ENCODE results near the gene SLC26A9.

The SLC26A9 gene

DNA sequence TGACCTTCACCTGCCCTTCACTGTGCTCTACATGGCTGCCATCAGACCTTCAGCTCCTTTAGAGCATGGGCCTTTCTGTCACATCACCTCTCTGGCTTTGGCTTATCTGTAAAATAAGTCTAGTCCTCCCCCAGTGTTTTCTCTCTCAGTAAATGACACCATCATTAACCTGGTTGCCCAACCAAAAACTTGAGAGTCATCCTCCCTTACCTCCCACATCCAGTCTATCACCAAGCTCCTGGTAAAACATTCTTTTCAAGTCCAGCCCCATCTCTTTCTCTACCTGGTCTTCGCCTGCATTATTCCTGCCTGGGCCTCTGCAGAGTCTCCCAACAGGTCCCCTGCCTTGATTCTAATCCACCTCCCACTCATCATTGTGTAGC lies 13.1 kb downstream of the SLC26A9 start:
- H3K9ac ChIP-seq (ENCODE audit: low read length): no peak overlapping the region
- no peaks in the 10 kb centered on the region for H3K9me3 ChIP-seq (replicated peaks; ENCODE audit: insufficient read depth, low read length)
- H3K79me2 ChIP-seq (ENCODE audit: low read length): no peaks in the 10 kb centered on the region
- no peak overlapping the region for H3K4me2 ChIP-seq (ENCODE audit: low read depth, low read length)
- H3K36me3 ChIP-seq (replicated peaks; ENCODE audit: insufficient read depth, low read length): no peaks in the 10 kb centered on the region
- H3F3A ChIP-seq (ENCODE audit: insufficient read depth, low read length): no peaks in the 10 kb centered on the region
- H3K9me2 ChIP-seq (replicated peaks; ENCODE audit: insufficient read depth, low read length): no peaks in the 10 kb centered on the region
- 0 out of 2 replicates have a peak, but pooled peaks cover 4% of the 10 kb centered on the region for H3K27me3 ChIP-seq (replicated peaks; ENCODE audit: insufficient read depth, low read length)
- no peaks in the 10 kb centered on the region for H4K20me1 ChIP-seq (ENCODE audit: insufficient read depth, low read length)
- no peak overlapping the region for H2AFZ ChIP-seq (ENCODE audit: low read length)
- no peak overlapping the region for H3K4me3 ChIP-seq (ENCODE audit: low read length)
- no peaks in the 10 kb centered on the region for H3K4me1 ChIP-seq (ENCODE audit: low read length)
- no peak for DNase-seq
- H3K27ac ChIP-seq (ENCODE audit: low read length): no peak overlapping the region
- no peak for TF ChIP-seq EZH2 (optimal IDR thresholded peaks at IDR 0.05; ENCODE audit: low read depth, low read length)
- TF ChIP-seq, protein P1, sequence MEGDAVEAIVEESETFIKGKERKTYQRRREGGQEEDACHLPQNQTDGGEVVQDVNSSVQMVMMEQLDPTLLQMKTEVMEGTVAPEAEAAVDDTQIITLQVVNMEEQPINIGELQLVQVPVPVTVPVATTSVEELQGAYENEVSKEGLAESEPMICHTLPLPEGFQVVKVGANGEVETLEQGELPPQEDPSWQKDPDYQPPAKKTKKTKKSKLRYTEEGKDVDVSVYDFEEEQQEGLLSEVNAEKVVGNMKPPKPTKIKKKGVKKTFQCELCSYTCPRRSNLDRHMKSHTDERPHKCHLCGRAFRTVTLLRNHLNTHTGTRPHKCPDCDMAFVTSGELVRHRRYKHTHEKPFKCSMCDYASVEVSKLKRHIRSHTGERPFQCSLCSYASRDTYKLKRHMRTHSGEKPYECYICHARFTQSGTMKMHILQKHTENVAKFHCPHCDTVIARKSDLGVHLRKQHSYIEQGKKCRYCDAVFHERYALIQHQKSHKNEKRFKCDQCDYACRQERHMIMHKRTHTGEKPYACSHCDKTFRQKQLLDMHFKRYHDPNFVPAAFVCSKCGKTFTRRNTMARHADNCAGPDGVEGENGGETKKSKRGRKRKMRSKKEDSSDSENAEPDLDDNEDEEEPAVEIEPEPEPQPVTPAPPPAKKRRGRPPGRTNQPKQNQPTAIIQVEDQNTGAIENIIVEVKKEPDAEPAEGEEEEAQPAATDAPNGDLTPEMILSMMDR (IDR thresholded peaks at IDR 0.05; ENCODE audit: low read length): no peak
- TF ChIP-seq EZH2phosphoT487 (IDR thresholded peaks at IDR 0.05; ENCODE audit: low read length): no peak

DNA sequence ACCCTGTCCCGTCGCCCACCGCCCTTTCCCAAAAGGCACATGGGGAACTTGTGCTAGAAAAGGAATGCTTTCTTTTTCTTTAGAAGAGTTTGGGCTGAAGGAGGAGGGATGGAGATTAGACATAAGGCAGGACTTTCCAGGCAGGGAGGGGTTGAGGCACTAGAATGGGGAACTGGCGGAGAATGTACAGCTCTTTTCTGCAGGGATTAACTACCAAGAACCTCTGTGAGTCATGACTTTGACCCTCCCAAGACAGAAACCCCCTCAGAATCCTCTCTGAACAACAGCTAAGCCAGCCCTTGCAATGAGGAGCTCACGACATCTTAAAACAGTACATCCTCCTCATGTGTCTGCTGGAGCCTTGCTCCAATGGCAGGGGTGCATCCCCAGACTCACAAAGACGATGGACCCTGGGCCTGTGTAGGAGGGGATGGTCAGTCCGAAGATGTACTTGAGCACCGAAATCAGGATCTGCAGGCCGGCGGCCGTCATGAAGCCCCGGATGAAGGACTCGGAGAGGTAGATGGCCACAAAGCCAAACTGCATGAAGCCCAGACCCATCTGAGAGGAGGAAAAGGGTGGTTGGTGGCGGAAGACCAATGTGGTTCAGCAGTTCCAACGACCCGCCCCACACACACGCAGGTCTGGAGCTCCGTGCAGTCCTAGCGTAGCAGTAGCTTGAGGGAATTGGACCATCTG lies 13.6 kb downstream of the SLC26A9 start:
- TF ChIP-seq, protein P1 (IDR thresholded peaks at IDR 0.05; ENCODE audit: low read length): no peak
- TF ChIP-seq EZH2phosphoT487 (IDR thresholded peaks at IDR 0.05; ENCODE audit: low read length) (no peak), EZH2 (optimal IDR thresholded peaks at IDR 0.05; ENCODE audit: low read depth, low read length) (no peak)
- H3K4me2 ChIP-seq (ENCODE audit: low read depth, low read length): no peak overlapping the region
- no peaks in the 10 kb centered on the region for H3K9me3 ChIP-seq (replicated peaks; ENCODE audit: insufficient read depth, low read length)
- no peaks in the 10 kb centered on the region for H3F3A ChIP-seq (ENCODE audit: insufficient read depth, low read length)
- DNase-seq: no peak
- H3K27me3 ChIP-seq (replicated peaks; ENCODE audit: insufficient read depth, low read length): 0 out of 2 replicates have a peak, but pooled peaks cover 4% of the 10 kb centered on the region
- H3K4me1 ChIP-seq (ENCODE audit: low read length): no peaks in the 10 kb centered on the region
- no peak overlapping the region for H3K27ac ChIP-seq (ENCODE audit: low read length)
- no peak overlapping the region for H3K9ac ChIP-seq (ENCODE audit: low read length)
- no peaks in the 10 kb centered on the region for H3K9me2 ChIP-seq (replicated peaks; ENCODE audit: insufficient read depth, low read length)
- H3K36me3 ChIP-seq (replicated peaks; ENCODE audit: insufficient read depth, low read length): no peaks in the 10 kb centered on the region
- no peak overlapping the region for H2AFZ ChIP-seq (ENCODE audit: low read length)
- H3K79me2 ChIP-seq (ENCODE audit: low read length): no peaks in the 10 kb centered on the region
- no peak overlapping the region for H3K4me3 ChIP-seq (ENCODE audit: low read length)
- no peaks in the 10 kb centered on the region for H4K20me1 ChIP-seq (ENCODE audit: insufficient read depth, low read length)

DNA sequence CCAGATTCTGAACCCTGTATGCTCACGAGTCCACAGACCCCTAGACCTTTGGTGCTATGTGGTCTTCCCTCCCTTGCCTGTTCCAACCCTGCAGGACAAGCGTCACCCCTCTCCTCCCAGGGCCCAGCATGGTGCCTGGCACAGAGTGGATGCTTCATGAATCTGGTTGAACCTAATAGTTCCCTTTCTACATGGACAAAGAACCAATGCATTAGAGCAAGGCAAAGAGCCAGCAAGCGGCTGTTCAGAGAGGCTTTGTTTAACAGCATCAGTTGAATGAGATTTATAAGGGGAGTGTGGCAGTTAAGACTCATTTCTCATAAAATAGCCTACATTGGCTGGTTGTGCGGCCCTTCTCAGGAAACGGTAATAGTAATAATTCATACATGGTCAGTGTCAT lies 14.9 kb downstream of the SLC26A9 start:
- Histone ChIP-seq H3K79me2 (ENCODE audit: low read length) (no peaks in the 10 kb centered on the region), H3K4me1 (ENCODE audit: low read length) (no peaks in the 10 kb centered on the region), H3K4me2 (ENCODE audit: low read depth, low read length) (no peak overlapping the region), H3K27me3 (replicated peaks; ENCODE audit: insufficient read depth, low read length) (0 out of 2 replicates have a peak, but pooled peaks cover under 1% of the 10 kb centered on the region), H3K4me3 (ENCODE audit: low read length) (no peak overlapping the region), H3K9me2 (replicated peaks; ENCODE audit: insufficient read depth, low read length) (no peaks in the 10 kb centered on the region), H3K36me3 (replicated peaks; ENCODE audit: insufficient read depth, low read length) (no peaks in the 10 kb centered on the region), H3K9me3 (replicated peaks; ENCODE audit: insufficient read depth, low read length) (no peaks in the 10 kb centered on the region), H4K20me1 (ENCODE audit: insufficient read depth, low read length) (no peaks in the 10 kb centered on the region), H3K27ac (ENCODE audit: low read length) (no peak overlapping the region), H2AFZ (ENCODE audit: low read length) (no peak overlapping the region), H3F3A (ENCODE audit: insufficient read depth, low read length) (no peaks in the 10 kb centered on the region), H3K9ac (ENCODE audit: low read length) (no peak overlapping the region)
- no peak for TF ChIP-seq EZH2 (optimal IDR thresholded peaks at IDR 0.05; ENCODE audit: low read depth, low read length)
- TF ChIP-seq, protein P1 (IDR thresholded peaks at IDR 0.05; ENCODE audit: low read length): no peak
- no peak for DNase-seq

Data from MM.1S (cell line).